NCI-H748 treated with DMSO at 0.1 percent for 48 hours (cell line): ENCODE data around the gene ROBO2.
A peak's percentile ranks its signal among the peaks of the same experiment; 100 is the strongest.

Source experiments
- DNase-seq: peaks from one replicate; lab custom pipeline; 2025; lab: John Stamatoyannopoulos, UW

The ROBO2 gene

GRCh38 chr3:77189684-77190083, 149.8 kb downstream of the ROBO2 start:
- DNase-seq: no peak

- no peak for DNase-seq
Measured at GRCh38 chr3:77190374-77190773, 150.5 kb downstream of the ROBO2 start.

GRCh38 chr3:77191014-77191413, 151.1 kb downstream of the ROBO2 start:
- DNase-seq: no peak

GRCh38 chr3:77191640-77192039, 151.7 kb downstream of the ROBO2 start:
- DNase-seq: no peak

- no peak for DNase-seq
Measured at GRCh38 chr3:77195766-77196545, 156.1 kb downstream of the ROBO2 start.

GRCh38 chr3:77197408-77197807, 157.5 kb downstream of the ROBO2 start:
- no peak for DNase-seq

- DNase-seq: no peak
Measured at GRCh38 chr3:77203851-77204250, 164.0 kb downstream of the ROBO2 start.

GRCh38 chr3:77204788-77205187, 164.9 kb downstream of the ROBO2 start:
- DNase-seq: no peak

- DNase-seq: no peak
Measured at GRCh38 chr3:77207753-77208152, 167.9 kb downstream of the ROBO2 start.

- DNase-seq: no peak
Measured at GRCh38 chr3:77222701-77223100, 182.8 kb downstream of the ROBO2 start.

GRCh38 chr3:77227567-77227966, 187.7 kb downstream of the ROBO2 start:
- DNase-seq: no peak

GRCh38 chr3:77232557-77232956, 192.7 kb downstream of the ROBO2 start:
- no peak for DNase-seq

GRCh38 chr3:77234004-77234403, 194.1 kb downstream of the ROBO2 start:
- no peak for DNase-seq

GRCh38 chr3:77236118-77236517, 196.2 kb downstream of the ROBO2 start:
- no peak for DNase-seq

- DNase-seq: no peak
Measured at GRCh38 chr3:77240072-77240650, 200.3 kb downstream of the ROBO2 start.

GRCh38 chr3:77242371-77242770, 202.5 kb downstream of the ROBO2 start:
- DNase-seq: no peak

GRCh38 chr3:77244981-77245380, 205.1 kb downstream of the ROBO2 start:
- DNase-seq: no peak

GRCh38 chr3:77247061-77247460, 207.2 kb downstream of the ROBO2 start:
- DNase-seq: no peak

- DNase-seq: no peak
Measured at GRCh38 chr3:77247817-77248216, 207.9 kb downstream of the ROBO2 start.

- no peak for DNase-seq
Measured at GRCh38 chr3:77248420-77248819, 208.5 kb downstream of the ROBO2 start.

- DNase-seq: no peak
Measured at GRCh38 chr3:77251136-77251535, 211.2 kb downstream of the ROBO2 start.

- DNase-seq: peak; percentile 70
Measured at GRCh38 chr3:77254967-77255831, 215.3 kb downstream of the ROBO2 start.
